HepG2 (cell line): Measurements from ENCODE around the gene LPXN. TPM values are rescaled to one million over a fixed set of nuclear protein-coding genes. Genes with fewer than 3 reads are reported as not detected.

Experiments used
- ASH2L ChIP-seq: fragments of 300-600, 200-600 bp; sonication (generic); IDR thresholded peaks from 2 replicates; pipeline ENCODE4 v1.7.0; 2017; ENCODE audit warnings: low read depth, mild to moderate bottlenecking, moderate library complexity, mixed read lengths, low read length; ENCODE audit not compliant: insufficient read length
- CREB1 ChIP-seq, 2 experiments: fragments of 450-650 bp in 1 of 2; IDR thresholded peaks; 2 replicates each; pipeline ENCODE4 v1.6.1; 2016 to 2017; ENCODE audit warnings: control low read depth in 1 of 2, mild to moderate bottlenecking in 1 of 2, missing compliant biosample characterization in 1 of 2, missing genetic modification characterization in 1 of 2
- CTCF ChIP-seq: sonication (generic); formaldehyde crosslinking; IDR thresholded peaks from 2 replicates; pipeline ENCODE4 v1.5.0; 2020; ENCODE audit warnings: mild to moderate bottlenecking, missing genetic modification reagents, moderate library complexity
- RFXAP ChIP-seq: sonication (generic); formaldehyde crosslinking; IDR thresholded peaks from 2 replicates; pipeline ENCODE4 v1.4.0; 2020; ENCODE audit warnings: missing genetic modification reagents, borderline replicate concordance
- SKI ChIP-seq: fragments of 450-650 bp; IDR thresholded peaks from one replicate; pipeline ENCODE4 v1.6.1; 2018; ENCODE audit warnings: mild to moderate bottlenecking; ENCODE audit not compliant: partially characterized antibody
- TEAD3 ChIP-seq: optimal IDR thresholded peaks from 2 replicates; pipeline ENCODE3; 2016; ENCODE audit warnings: borderline replicate concordance
- XBP1 ChIP-seq: sonication (generic); formaldehyde crosslinking; IDR thresholded peaks from 2 replicates; pipeline ENCODE4 v1.5.0; 2020; ENCODE audit warnings: missing genetic modification reagents
- ZBTB2 ChIP-seq: sonication (generic); formaldehyde crosslinking; IDR thresholded peaks from 2 replicates; pipeline ENCODE4 v1.8.0; 2022; ENCODE audit warnings: low read depth, missing genetic modification reagents
- ZMYM4 ChIP-seq: sonication (generic); formaldehyde crosslinking; IDR thresholded peaks from 2 replicates; pipeline ENCODE4 v1.8.1; 2023; ENCODE audit warnings: mild to moderate bottlenecking, missing genetic modification reagents
- ZNF570 ChIP-seq: sonication (generic); formaldehyde crosslinking; IDR thresholded peaks from 2 replicates; pipeline ENCODE4 v1.4.0; 2020; ENCODE audit warnings: mild to moderate bottlenecking, missing genetic modification reagents, borderline replicate concordance
- ZNF781 ChIP-seq: sonication (generic); formaldehyde crosslinking; IDR thresholded peaks from 2 replicates; pipeline ENCODE4 v1.5.1; 2020; ENCODE audit warnings: borderline replicate concordance, mild to moderate bottlenecking, missing genetic modification reagents; ENCODE audit errors: not compliant biosample characterization
- ZSCAN9 ChIP-seq: IDR thresholded peaks from 2 replicates; pipeline ENCODE4 v1.6.1; 2016; ENCODE audit warnings: borderline replicate concordance
- ZZZ3 ChIP-seq: sonication (generic); formaldehyde crosslinking; IDR thresholded peaks from 2 replicates; pipeline ENCODE4 v1.4.0; 2020; ENCODE audit warnings: missing genetic modification reagents, mild to moderate bottlenecking, borderline replicate concordance
- polyA plus RNA-seq, 8 experiments: library from polyadenylated mRNA; depleted of rRNA in 3 of 8; stranded (reverse) in 7 of 8; unstranded in 1 of 8; fragments of >200 nt; fragmentation: Illumina TruSeq in 4 of 8; extraction: Trizol in 4 of 8; gene quantifications; 2 replicates each; pipeline versions ENCODE4 v1.2.1 to v1.2.3, GENCODE V29; 2011 to 2016; ENCODE audit warnings: low read depth in 4 of 8, missing spikeins in 1 of 8, mixed read lengths in 1 of 8; ENCODE audit not compliant: insufficient read depth in 1 of 8
- total RNA-seq, 5 experiments: library from RNA; depleted of rRNA; stranded (reverse); fragments of >200 nt; fragmentation: Illumina TruSeq; extraction: Trizol; gene quantifications; 2 replicates each; pipeline ENCODE4 v1.2.3, GENCODE V29; 2016; ENCODE audit warnings: low read depth in 1 of 5
- TF ChIP-seq, protein P1 (sequence below): sonication (generic); formaldehyde crosslinking; IDR thresholded peaks from 2 replicates; pipeline ENCODE4 v1.4.0; 2020; ENCODE audit warnings: missing genetic modification reagents
- TF ChIP-seq, protein P2 (sequence below), 2 experiments: sonication (generic) in 1 of 2; formaldehyde crosslinking in 1 of 2; IDR thresholded peaks; 2 replicates each; pipeline versions ENCODE4 v1.4.0 to v1.6.1; 2018 to 2020; ENCODE audit warnings: missing genetic modification reagents in 2 of 2, borderline replicate concordance in 1 of 2, low read depth in 1 of 2, mild to moderate bottlenecking in 1 of 2, missing biosample characterization in 1 of 2
- TF ChIP-seq, protein P3 (sequence below): sonication (generic); formaldehyde crosslinking; IDR thresholded peaks from 2 replicates; pipeline ENCODE4 v1.8.1; 2023; ENCODE audit warnings: mild to moderate bottlenecking, moderate library complexity, missing genetic modification reagents

The LPXN gene
- total and polyA plus RNA-seq, 2 of the 13 experiments (the other 11 are each of a cell fraction or from before 2014, with no cell fraction given) = 1.7 to 3.5 TPM

GRCh38 chr11:58524232-58525036 is 51.2 kb downstream of the LPXN start (continued):
- TF ChIP-seq CTCF (CRISPR knock-in tag) = peak; percentile 70
- TF ChIP-seq, protein P1, sequence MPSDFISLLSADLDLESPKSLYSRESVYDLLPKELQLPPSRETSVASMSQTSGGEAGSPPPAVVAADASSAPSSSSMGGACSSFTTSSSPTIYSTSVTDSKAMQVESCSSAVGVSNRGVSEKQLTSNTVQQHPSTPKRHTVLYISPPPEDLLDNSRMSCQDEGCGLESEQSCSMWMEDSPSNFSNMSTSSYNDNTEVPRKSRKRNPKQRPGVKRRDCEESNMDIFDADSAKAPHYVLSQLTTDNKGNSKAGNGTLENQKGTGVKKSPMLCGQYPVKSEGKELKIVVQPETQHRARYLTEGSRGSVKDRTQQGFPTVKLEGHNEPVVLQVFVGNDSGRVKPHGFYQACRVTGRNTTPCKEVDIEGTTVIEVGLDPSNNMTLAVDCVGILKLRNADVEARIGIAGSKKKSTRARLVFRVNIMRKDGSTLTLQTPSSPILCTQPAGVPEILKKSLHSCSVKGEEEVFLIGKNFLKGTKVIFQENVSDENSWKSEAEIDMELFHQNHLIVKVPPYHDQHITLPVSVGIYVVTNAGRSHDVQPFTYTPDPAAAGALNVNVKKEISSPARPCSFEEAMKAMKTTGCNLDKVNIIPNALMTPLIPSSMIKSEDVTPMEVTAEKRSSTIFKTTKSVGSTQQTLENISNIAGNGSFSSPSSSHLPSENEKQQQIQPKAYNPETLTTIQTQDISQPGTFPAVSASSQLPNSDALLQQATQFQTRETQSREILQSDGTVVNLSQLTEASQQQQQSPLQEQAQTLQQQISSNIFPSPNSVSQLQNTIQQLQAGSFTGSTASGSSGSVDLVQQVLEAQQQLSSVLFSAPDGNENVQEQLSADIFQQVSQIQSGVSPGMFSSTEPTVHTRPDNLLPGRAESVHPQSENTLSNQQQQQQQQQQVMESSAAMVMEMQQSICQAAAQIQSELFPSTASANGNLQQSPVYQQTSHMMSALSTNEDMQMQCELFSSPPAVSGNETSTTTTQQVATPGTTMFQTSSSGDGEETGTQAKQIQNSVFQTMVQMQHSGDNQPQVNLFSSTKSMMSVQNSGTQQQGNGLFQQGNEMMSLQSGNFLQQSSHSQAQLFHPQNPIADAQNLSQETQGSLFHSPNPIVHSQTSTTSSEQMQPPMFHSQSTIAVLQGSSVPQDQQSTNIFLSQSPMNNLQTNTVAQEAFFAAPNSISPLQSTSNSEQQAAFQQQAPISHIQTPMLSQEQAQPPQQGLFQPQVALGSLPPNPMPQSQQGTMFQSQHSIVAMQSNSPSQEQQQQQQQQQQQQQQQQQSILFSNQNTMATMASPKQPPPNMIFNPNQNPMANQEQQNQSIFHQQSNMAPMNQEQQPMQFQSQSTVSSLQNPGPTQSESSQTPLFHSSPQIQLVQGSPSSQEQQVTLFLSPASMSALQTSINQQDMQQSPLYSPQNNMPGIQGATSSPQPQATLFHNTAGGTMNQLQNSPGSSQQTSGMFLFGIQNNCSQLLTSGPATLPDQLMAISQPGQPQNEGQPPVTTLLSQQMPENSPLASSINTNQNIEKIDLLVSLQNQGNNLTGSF (CRISPR knock-in tag) = no peak
- TF ChIP-seq SKI = no peak
- no peak for TF ChIP-seq XBP1 (CRISPR knock-in tag)
- TF ChIP-seq ZMYM4 (CRISPR knock-in tag) = 0 out of 2 replicates have a peak, but pooled peaks have one; percentile 30
- TF ChIP-seq ZBTB2 (CRISPR knock-in tag) = no peak
- no peak for TF ChIP-seq ASH2L
- TF ChIP-seq ZNF781 (CRISPR knock-in tag) = no peak
- TF ChIP-seq, protein P2, sequence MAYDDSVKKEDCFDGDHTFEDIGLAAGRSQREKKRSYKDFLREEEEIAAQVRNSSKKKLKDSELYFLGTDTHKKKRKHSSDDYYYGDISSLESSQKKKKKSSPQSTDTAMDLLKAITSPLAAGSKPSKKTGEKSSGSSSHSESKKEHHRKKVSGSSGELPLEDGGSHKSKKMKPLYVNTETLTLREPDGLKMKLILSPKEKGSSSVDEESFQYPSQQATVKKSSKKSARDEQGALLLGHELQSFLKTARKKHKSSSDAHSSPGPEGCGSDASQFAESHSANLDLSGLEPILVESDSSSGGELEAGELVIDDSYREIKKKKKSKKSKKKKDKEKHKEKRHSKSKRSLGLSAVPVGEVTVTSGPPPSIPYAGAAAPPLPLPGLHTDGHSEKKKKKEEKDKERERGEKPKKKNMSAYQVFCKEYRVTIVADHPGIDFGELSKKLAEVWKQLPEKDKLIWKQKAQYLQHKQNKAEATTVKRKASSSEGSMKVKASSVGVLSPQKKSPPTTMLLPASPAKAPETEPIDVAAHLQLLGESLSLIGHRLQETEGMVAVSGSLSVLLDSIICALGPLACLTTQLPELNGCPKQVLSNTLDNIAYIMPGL (CRISPR knock-in tag; IDR thresholded peaks at IDR 0.05; ENCODE audit: borderline replicate concordance in 1 of 2, low read depth in 1 of 2) = no peak
- no peak for TF ChIP-seq RFXAP (CRISPR knock-in tag)
- TF ChIP-seq ZNF570 (CRISPR knock-in tag) = no peak
- TF ChIP-seq, protein P3, sequence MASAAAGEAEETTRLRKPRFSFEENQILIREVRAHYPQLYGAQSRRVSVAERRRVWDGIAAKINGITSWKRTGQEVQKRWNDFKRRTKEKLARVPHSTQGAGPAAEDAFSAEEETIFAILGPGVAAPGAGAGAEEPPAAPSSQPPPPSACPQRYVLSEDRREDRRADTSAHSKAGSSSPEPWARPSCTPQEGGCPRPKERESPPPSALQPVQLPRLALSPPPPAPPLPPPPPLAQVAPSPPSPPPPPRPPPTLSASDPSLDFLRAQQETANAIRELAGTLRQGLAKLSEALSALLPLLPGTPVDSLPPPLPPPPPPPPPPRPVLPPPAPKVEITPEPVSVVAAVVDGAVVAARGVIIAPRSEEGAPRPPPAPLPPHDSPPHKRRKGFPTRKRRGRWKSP (CRISPR knock-in tag) = peak; percentile 33; the same call in 1 of the 2 replicates
- TF ChIP-seq ZSCAN9 (CRISPR knock-in tag) = no peak
- TF ChIP-seq CREB1 (IDR thresholded peaks at IDR 0.05) = no peak
- peak; percentile 25; the same call in 1 of the 2 replicates for TF ChIP-seq CREB1 (CRISPR knock-in tag; IDR thresholded peaks at IDR 0.05)
- TF ChIP-seq TEAD3 = peak; percentile 3
- TF ChIP-seq ZZZ3 (CRISPR knock-in tag) = no peak
